G401 (cell line): ENCODE measurements around the gene PI4K2A. TPM values are rescaled to one million over a fixed set of nuclear protein-coding genes. Genes with fewer than 3 reads are reported as not detected.

Experiments used
- DNase-seq: peaks from one replicate; pipeline ENCODE4 v3.0.0-alpha.2; 2015; ENCODE audit warnings: low spot score
- in situ Hi-C: cut with HindIII; loops from 2 replicates; pipeline ENCODE4 v1.10.0; 2016; ENCODE audit warnings: low sequenced_read_pairs, mixed read lengths
- total RNA-seq: library from RNA; depleted of rRNA; stranded (reverse); fragments of >200 nt; shearing (Covaris generic); gene quantifications from 2 replicates; pipeline ENCODE4 v1.2.3, GENCODE V29; 2014; rRNA removed

PI4K2A gene
- 40.2 and 42.2 TPM in 2 replicates for total RNA-seq

GRCh38 chr10:97640174-97640867 lies at the start of gene PI4K2A:
Gene PI4K2A, plus strand, starts transcription at chr10:97640671. Its CDS starts 72 bp downstream, at chr10:97640743.
- DNase-seq: peak; percentile 99
- in situ Hi-C loops: no loop called here

GRCh38 chr10:97590748-97591495 lies 49.5 kb upstream of the PI4K2A start:
- DNase-seq: no peak
- in situ Hi-C loops: no loop called here

GRCh38 chr10:97593421-97593820 lies 47.0 kb upstream of the PI4K2A start:
- in situ Hi-C loops: no loop called here
- DNase-seq: no peak

- in situ Hi-C loops: no loop called here
- no peak for DNase-seq
These were observed 44.1 kb upstream of the PI4K2A start for GRCh38 chr10:97596101-97597082.

- in situ Hi-C loops: no loop called here
- no peak for DNase-seq
These were observed 42.7 kb upstream of the PI4K2A start for GRCh38 chr10:97597778-97598177.

GRCh38 chr10:97598407-97599271 lies 41.8 kb upstream of the PI4K2A start:
- no peak for DNase-seq
- in situ Hi-C loops: no loop called here

GRCh38 chr10:97599272-97599619 lies 41.2 kb upstream of the PI4K2A start:
- in situ Hi-C loops: no loop called here

GRCh38 chr10:97600616-97601015 lies 39.9 kb upstream of the PI4K2A start:
- peak; percentile 77 for DNase-seq
- in situ Hi-C loops: no loop called here

More at GRCh38 chr10:97599272-97599619, 41.2 kb upstream of the PI4K2A start:
- DNase-seq: no peak

- peak; percentile 83 for DNase-seq
- in situ Hi-C loops: no loop called here
These were observed 38.9 kb upstream of the PI4K2A start for GRCh38 chr10:97601268-97602215.

GRCh38 chr10:97607095-97607636 lies 33.3 kb upstream of the PI4K2A start:
- in situ Hi-C loops: no loop called here
- DNase-seq: peak; percentile 27

GRCh38 chr10:97608991-97609561 lies 31.4 kb upstream of the PI4K2A start:
- DNase-seq: peak; percentile 94
- in situ Hi-C loops: no loop called here

GRCh38 chr10:97611473-97611872 lies 29.0 kb upstream of the PI4K2A start:
- DNase-seq: no peak
- in situ Hi-C loops: no loop called here

- in situ Hi-C loops: no loop called here
- peak; percentile 90 for DNase-seq
These were observed 28.1 kb upstream of the PI4K2A start for GRCh38 chr10:97612386-97612785.

- in situ Hi-C loops: no loop called here
- no peak for DNase-seq
These were observed 22.2 kb upstream of the PI4K2A start for GRCh38 chr10:97618285-97618684.

- in situ Hi-C loops: no loop called here
- no peak for DNase-seq
These were observed 21.7 kb upstream of the PI4K2A start for GRCh38 chr10:97618733-97619132.

GRCh38 chr10:97623277-97623676 lies 17.2 kb upstream of the PI4K2A start:
- DNase-seq: no peak
- in situ Hi-C loops: no loop called here

- in situ Hi-C loops: no loop called here
- no peak for DNase-seq
These were observed 12.7 kb upstream of the PI4K2A start for GRCh38 chr10:97627731-97628130.
